Mammary epithelial cell (primary cell): ENCODE measurements around the gene SLFN12L.

Source experiments
- EZH2 ChIP-seq: IDR thresholded peaks from 2 replicates; pipeline ENCODE4 v1.6.1; 2012; ENCODE audit warnings: low read length, inconsistent platforms, borderline replicate concordance
- TF ChIP-seq, protein P1 (sequence below), 2 donors: IDR thresholded peaks in 1 of 2; conservative IDR thresholded peaks in 1 of 2; 2 replicates each; pipeline ENCODE4 v1.5.1; 2011 to 2012; ENCODE audit warnings: inconsistent platforms in 2 of 2, low read length in 2 of 2, mild to moderate bottlenecking in 2 of 2, control low read depth in 1 of 2, low read depth in 1 of 2; ENCODE audit not compliant: insufficient read depth in 1 of 2; ENCODE audit errors: extremely low read depth in 1 of 2

DNA sequence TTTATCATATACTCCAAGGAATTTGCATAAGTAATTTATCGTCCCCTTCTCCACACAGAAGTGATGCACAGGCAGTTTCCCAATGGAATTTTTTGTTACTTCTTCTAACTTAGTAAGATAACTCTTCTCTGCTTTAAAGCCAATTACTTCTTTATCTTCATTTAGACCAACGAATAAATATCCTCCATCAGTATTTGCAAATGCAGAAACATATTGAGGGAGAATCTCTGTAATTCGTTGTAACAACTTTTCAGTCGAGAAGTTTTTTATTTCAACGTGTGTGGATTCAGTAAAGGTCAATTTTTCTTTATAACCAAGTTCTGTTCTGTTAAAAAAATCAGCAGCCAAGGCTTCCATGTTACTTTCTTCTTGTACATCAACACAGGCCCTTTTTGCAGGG lies 58.2 kb downstream of the SLFN12L start:
- TF ChIP-seq, protein P1, sequence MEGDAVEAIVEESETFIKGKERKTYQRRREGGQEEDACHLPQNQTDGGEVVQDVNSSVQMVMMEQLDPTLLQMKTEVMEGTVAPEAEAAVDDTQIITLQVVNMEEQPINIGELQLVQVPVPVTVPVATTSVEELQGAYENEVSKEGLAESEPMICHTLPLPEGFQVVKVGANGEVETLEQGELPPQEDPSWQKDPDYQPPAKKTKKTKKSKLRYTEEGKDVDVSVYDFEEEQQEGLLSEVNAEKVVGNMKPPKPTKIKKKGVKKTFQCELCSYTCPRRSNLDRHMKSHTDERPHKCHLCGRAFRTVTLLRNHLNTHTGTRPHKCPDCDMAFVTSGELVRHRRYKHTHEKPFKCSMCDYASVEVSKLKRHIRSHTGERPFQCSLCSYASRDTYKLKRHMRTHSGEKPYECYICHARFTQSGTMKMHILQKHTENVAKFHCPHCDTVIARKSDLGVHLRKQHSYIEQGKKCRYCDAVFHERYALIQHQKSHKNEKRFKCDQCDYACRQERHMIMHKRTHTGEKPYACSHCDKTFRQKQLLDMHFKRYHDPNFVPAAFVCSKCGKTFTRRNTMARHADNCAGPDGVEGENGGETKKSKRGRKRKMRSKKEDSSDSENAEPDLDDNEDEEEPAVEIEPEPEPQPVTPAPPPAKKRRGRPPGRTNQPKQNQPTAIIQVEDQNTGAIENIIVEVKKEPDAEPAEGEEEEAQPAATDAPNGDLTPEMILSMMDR (conservative IDR thresholded peaks at IDR 0.05 in 1 of 2, IDR thresholded peaks at IDR 0.05 in 1 of 2; ENCODE audit: extremely low read depth in 1 of 2, insufficient read depth in 1 of 2, low read depth in 1 of 2, low read length in 2 of 2) = no peak
- no peak for TF ChIP-seq EZH2
